NCI-H446 treated with DMSO at 0.1 percent for 48 hours (cell line): ENCODE results near the gene SFT2D1.

Source experiments
- DNase-seq: peaks from one replicate; lab custom pipeline; 2025; lab: John Stamatoyannopoulos, UW

The SFT2D1 gene

GRCh38 chr6:166277892-166278578 is 64.3 kb downstream of the SFT2D1 start:
- no peak for DNase-seq

DNA sequence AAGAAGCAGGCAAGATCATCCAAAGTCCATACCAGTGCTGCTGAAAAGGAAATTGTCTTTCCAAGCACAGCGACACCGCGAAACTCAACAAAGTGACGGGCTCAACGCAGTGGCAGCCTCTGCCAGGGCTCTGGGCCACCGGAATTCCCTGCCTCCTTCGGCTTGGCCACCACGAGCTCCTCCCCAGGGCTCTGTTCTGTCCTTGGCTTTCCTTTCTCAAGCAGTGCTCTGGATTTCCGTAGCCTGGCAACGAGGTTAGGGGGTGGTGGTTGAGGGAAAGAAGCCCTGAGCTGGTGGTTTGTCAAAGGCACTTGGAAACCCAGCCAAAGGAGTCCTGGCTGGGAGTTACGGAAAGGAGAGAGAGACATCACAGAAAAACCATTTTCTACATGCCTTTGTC is 65.3 kb downstream of the SFT2D1 start:
- no peak for DNase-seq

- DNase-seq: no peak
Observed at GRCh38 chr6:166275714-166276166, 66.6 kb downstream of the SFT2D1 start.

DNA sequence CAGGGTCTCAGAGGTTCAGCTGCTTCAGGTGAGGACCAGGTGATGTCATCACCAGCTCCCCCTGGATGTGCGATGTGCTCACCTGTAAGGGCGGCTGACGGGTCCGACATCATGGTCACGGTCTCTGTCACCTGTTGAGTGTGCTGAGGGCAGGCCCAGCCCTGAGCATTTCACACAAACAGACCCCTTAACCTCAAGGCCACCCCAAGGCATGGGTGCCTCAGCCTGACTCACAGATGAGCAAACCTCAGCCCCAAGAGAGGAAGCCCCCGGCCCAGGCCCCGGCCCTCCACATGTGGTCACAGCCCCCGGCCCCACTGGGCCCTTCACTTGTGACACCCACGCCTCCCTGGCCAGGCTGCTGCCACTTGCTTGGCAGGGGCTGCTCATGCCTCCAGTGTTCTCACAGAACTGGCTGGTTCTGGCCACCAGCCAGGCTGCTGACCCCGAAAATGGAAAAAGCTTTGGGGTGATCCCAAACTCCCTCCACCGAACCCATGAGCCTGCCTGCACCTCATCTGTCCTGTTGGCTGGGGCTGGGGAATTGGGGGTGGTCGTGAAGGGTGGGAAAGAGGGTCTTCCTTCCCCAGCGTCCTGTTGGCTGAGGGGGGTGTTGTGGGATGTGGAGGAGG is 67.5 kb downstream of the SFT2D1 start:
- no peak for DNase-seq

DNA sequence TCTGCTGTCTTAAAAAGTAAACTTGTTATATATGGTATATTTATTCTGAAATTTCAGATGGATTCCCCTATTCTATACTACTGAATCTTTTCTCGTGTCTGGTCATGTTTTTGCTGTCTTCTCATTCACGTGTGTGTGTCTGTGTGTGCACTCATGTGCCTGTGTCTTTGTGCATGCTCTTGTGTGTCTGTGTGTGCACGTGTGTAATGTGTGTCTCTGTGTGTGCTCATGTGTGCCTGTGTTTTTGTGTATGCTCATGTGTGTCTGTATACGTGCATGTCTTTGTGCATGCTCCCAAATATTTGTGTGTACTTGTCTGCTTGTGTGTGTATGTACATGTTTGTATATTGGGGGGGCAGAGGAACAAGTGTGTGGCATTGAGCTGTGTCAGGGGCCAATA is 68.2 kb downstream of the SFT2D1 start:
- DNase-seq: no peak

DNA sequence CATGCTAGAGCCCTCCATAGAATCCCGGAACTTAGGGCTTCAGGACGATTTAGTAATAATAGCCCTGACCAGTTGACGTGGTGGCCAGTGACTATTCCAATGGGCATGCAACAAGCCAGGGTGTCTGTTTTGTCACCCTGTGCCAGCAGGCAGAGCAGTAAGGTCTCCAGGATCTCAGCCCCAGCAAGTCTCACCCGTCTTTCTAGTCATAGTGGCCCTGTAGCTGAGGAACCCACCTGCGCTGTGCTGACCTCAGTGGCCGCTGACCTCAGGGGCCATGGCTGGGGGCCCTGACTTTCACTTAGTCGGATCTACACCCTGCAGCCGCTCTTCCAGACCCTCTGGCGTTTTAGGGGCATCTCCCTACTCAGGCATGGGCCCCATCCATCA is 71.0 kb downstream of the SFT2D1 start:
- DNase-seq: no peak

GRCh38 chr6:166270706-166271375 is 71.5 kb downstream of the SFT2D1 start:
- DNase-seq: no peak
